GM19328 (cell line): ENCODE results near the gene UCHL5.

Experiments used
- ATAC-seq: cut with Tn5 transposase; IDR thresholded peaks from one replicate; pipeline ENCODE4 v1.9.1; 2021; ENCODE audit warnings: mild to moderate bottlenecking, moderate library complexity; ENCODE audit not compliant: unreplicated experiment

UCHL5 gene

GRCh38 chr1:192969091-192969490 is 90.1 kb downstream of the UCHL5 start:
- no peak for ATAC-seq

GRCh38 chr1:192968323-192968722 is 90.8 kb downstream of the UCHL5 start:
- ATAC-seq = no peak

GRCh38 chr1:192967901-192968300 is 91.3 kb downstream of the UCHL5 start:
- no peak for ATAC-seq

GRCh38 chr1:192967211-192967877 is 91.8 kb downstream of the UCHL5 start:
- ATAC-seq = no peak

- ATAC-seq = no peak
Measured at GRCh38 chr1:192966073-192966472, 93.1 kb downstream of the UCHL5 start.

GRCh38 chr1:192962901-192963300 is 96.3 kb downstream of the UCHL5 start:
- no peak for ATAC-seq
